ENCODE measurements around the gene CLCN6. TPM values are rescaled to one million over a fixed set of nuclear protein-coding genes. Genes with fewer than 3 reads are reported as not detected.

The CLCN6 gene
- polyA plus RNA-seq, 1 donor (not counting 4 experiments of a cell fraction or from before 2014, with no cell fraction given): 7.4 TPM

GRCh38 chr1:11886986-11887665, 81.1 kb downstream of the CLCN6 start:
- dilution Hi-C loops (cut with MboI; ENCODE audit: extremely low pct_ligation_motif_present, low sequenced_read_pairs): no loop called here
- Histone ChIP-seq H3K4me1 (ENCODE audit: control insufficient read depth, extremely low read depth, insufficient read depth, low read length) (no peaks in the 10 kb centered on the region), H3K9me3 (ENCODE audit: control insufficient read depth, low read depth, low read length) (no peaks in the 10 kb centered on the region), H3K4me3 (ENCODE audit: control insufficient read depth in 2 of 3, extremely low read depth in 1 of 3, insufficient read depth in 2 of 3, low read depth in 1 of 3, low read length in 3 of 3) (no peak overlapping the region), H3K9me1 (ENCODE audit: control insufficient read depth, extremely low read depth, insufficient read depth, low read length) (no peaks in the 10 kb centered on the region), H3K36me3 (ENCODE audit: control insufficient read depth in 2 of 2, extremely low read depth in 1 of 2, insufficient read depth in 2 of 2, low read length in 2 of 2) (no peaks in the 10 kb centered on the region), H3K27me3 (ENCODE audit: control insufficient read depth, extremely low read depth, insufficient read depth, low read length) (no peaks in the 10 kb centered on the region), H3K4me2 (ENCODE audit: control insufficient read depth, extremely low read depth, insufficient read depth, low read depth, low read length) (no peak overlapping the region), H3K9ac (ENCODE audit: control insufficient read depth, extremely low read depth, insufficient read depth, low read length) (no peak overlapping the region), H2AFZ (ENCODE audit: control insufficient read depth, low read length) (no peak overlapping the region), H3K27ac (ENCODE audit: control insufficient read depth, insufficient read depth, low read length) (no peak overlapping the region), H4K20me1 (ENCODE audit: control insufficient read depth, extremely low read depth, insufficient read depth, low read length) (peaks cover 3% of the 10 kb centered on the region), H3K79me2 (ENCODE audit: control insufficient read depth, insufficient read depth, low read length) (no peaks in the 10 kb centered on the region)
- DNase-seq (ENCODE audit: low read depth, low spot score) (no peak), FAIRE-seq (no peak)
- TF ChIP-seq CTCF (optimal IDR thresholded peaks at IDR 0.05 in 1 of 3, IDR thresholded peaks at IDR 0.05 in 1 of 3, conservative IDR thresholded peaks at IDR 0.05 in 1 of 3; ENCODE audit: extremely low read depth in 1 of 3, insufficient read depth in 2 of 3, low read length in 3 of 3) (no peak), EZH2 (IDR thresholded peaks at IDR 0.05; ENCODE audit: low read length) (no peak)

- Histone ChIP-seq H4K20me1 (ENCODE audit: control insufficient read depth, extremely low read depth, insufficient read depth, low read length) (peaks cover 3% of the 10 kb centered on the region), H3K9ac (ENCODE audit: control insufficient read depth, extremely low read depth, insufficient read depth, low read length) (no peak overlapping the region), H3K9me3 (ENCODE audit: control insufficient read depth, low read depth, low read length) (no peaks in the 10 kb centered on the region), H3K4me2 (ENCODE audit: control insufficient read depth, extremely low read depth, insufficient read depth, low read depth, low read length) (no peak overlapping the region), H3K4me3 (ENCODE audit: control insufficient read depth in 2 of 3, extremely low read depth in 1 of 3, insufficient read depth in 2 of 3, low read depth in 1 of 3, low read length in 3 of 3) (no peak overlapping the region), H3K79me2 (ENCODE audit: control insufficient read depth, insufficient read depth, low read length) (no peaks in the 10 kb centered on the region), H3K4me1 (ENCODE audit: control insufficient read depth, extremely low read depth, insufficient read depth, low read length) (no peaks in the 10 kb centered on the region), H3K27ac (ENCODE audit: control insufficient read depth, insufficient read depth, low read length) (no peak overlapping the region), H2AFZ (ENCODE audit: control insufficient read depth, low read length) (no peak overlapping the region), H3K9me1 (ENCODE audit: control insufficient read depth, extremely low read depth, insufficient read depth, low read length) (no peaks in the 10 kb centered on the region), H3K27me3 (ENCODE audit: control insufficient read depth, extremely low read depth, insufficient read depth, low read length) (no peaks in the 10 kb centered on the region), H3K36me3 (ENCODE audit: control insufficient read depth in 2 of 2, extremely low read depth in 1 of 2, insufficient read depth in 2 of 2, low read length in 2 of 2) (no peaks in the 10 kb centered on the region)
- DNase-seq (ENCODE audit: low read depth, low spot score) (no peak), FAIRE-seq (no peak)
- dilution Hi-C loops (cut with MboI; ENCODE audit: extremely low pct_ligation_motif_present, low sequenced_read_pairs): no loop called here
- TF ChIP-seq CTCF (optimal IDR thresholded peaks at IDR 0.05 in 1 of 3, IDR thresholded peaks at IDR 0.05 in 1 of 3, conservative IDR thresholded peaks at IDR 0.05 in 1 of 3; ENCODE audit: extremely low read depth in 1 of 3, insufficient read depth in 2 of 3, low read length in 3 of 3): no peak
- no peak for TF ChIP-seq EZH2 (IDR thresholded peaks at IDR 0.05; ENCODE audit: low read length)
Measured at GRCh38 chr1:11887666-11888007, 81.6 kb downstream of the CLCN6 start.

All from keratinocyte (primary cell).